Naive B cell (primary cell): ENCODE results near the gene SEMA4C. TPM values are rescaled to one million over a fixed set of nuclear protein-coding genes. Genes with fewer than 3 reads are reported as not detected.

Experiments
- polyA plus RNA-seq, 6 donors: library from polyadenylated mRNA; unstranded; fragments of 300-500 nt; fragmentation: Illumina TruSeq; gene quantifications; one replicate each; pipeline ENCODE4 v1.2.3, GENCODE V29; 2021; ENCODE audit warnings: low read depth in 6 of 6

SEMA4C gene
- polyA plus RNA-seq, 6 donors from 2014 or later = 0.82 TPM; not detected in 5

Other genes with a start within 250 kb of the SEMA4C start
- 10 to 100 TPM in 1 of 6 donors, 1 to 10 TPM in 5; 1.1 to 15.6 (median 8.0) TPM for gene KANSL3, start 231.8 kb downstream of the SEMA4C start, polyA plus RNA-seq
- gene FER1L5, start 227.3 kb downstream of the SEMA4C start, polyA plus RNA-seq = not detected
- gene LMAN2L, start 130.0 kb downstream of the SEMA4C start, polyA plus RNA-seq = 10 to 100 TPM in 5 of 6 donors, 1 to 10 TPM in 1; 9.3 to 18.9 (median 16.8) TPM
- 1 to 10 TPM in 5 of 6 donors, not detected in 1; 3.3 to 9.4 (median 6.3) TPM for gene CNNM4, start 109.2 kb downstream of the SEMA4C start, polyA plus RNA-seq
- gene CNNM3, start 53.8 kb downstream of the SEMA4C start, polyA plus RNA-seq = 10 to 100 TPM in 1 of 6 donors, 1 to 10 TPM in 5; 4.3 to 16.3 (median 6.1) TPM
- 1 to 10 TPM in 3 of 6 donors, under 1 TPM in 1, not detected in 2; 0.44 to 1.4 (median 1.1) TPM for gene ANKRD23, start 26.1 kb downstream of the SEMA4C start, polyA plus RNA-seq
- gene ANKRD39, start 12.1 kb downstream of the SEMA4C start, polyA plus RNA-seq = 10 to 100 TPM in 5 of 6 donors, 1 to 10 TPM in 1; 7.3 to 22.8 (median 20.0) TPM
- gene FAM178B, start 116.5 kb upstream of the SEMA4C start, polyA plus RNA-seq = not detected
- gene FAHD2B, start 224.8 kb upstream of the SEMA4C start, polyA plus RNA-seq = 1 to 10 TPM; 4.8 to 9.3 (median 5.9) TPM
- gene ANKRD36, start 243.1 kb upstream of the SEMA4C start, polyA plus RNA-seq = 10 to 100 TPM in 1 of 6 donors, 1 to 10 TPM in 4, under 1 TPM in 1; 0.47 to 11.1 (median 5.5) TPM